ENCODE results near the gene EFCAB14. TPM values are rescaled to one million over a fixed set of nuclear protein-coding genes. Genes with fewer than 3 reads are reported as not detected.

The EFCAB14 gene
- total and polyA plus RNA-seq, 2 donors (not counting 3 experiments of a cell fraction or from before 2014, with no cell fraction given): 30.0 to 81.7 TPM

DNA sequence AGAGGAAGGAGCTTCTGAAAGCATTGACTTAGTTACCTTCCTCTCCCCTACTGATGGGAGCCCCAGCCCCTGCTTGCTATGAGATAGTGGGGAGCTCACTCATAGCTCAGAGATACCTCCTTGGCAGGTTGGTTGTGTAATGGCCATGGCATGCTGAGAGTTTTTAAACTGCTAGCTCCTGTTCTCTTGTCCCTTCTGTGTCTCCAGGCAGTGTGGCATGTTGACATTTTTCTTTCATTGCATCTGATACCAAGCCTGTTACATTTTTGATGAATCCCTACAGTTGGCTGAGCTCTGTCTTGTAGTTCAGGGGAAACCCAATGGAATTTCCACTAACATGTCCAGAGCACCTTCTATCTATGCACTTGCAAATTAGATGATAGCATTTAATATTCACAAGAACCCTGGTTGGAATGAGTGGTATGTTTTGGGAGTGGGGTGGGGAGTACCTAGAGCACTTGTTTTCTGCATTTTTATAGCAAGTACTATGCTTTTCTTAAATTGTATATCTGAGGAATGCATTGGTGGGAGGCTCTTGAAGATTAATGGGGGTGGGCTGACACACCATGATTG, 39.1 kb upstream of the EFCAB14 start:
- Histone ChIP-seq H3K79me2 (ENCODE audit: control insufficient read depth, insufficient read depth, low read length) (no peaks in the 10 kb centered on the region), H2AFZ (ENCODE audit: low read depth, low read length) (no peak overlapping the region), H3K9ac (replicated peaks; ENCODE audit: extremely low read depth, insufficient read depth, low read length) (no peak overlapping the region), H3K9me3 (replicated peaks; ENCODE audit: control insufficient read depth, insufficient read depth, low read length) (no peaks in the 10 kb centered on the region), H3K27ac (ENCODE audit: insufficient read depth, low read depth, low read length) (no peak overlapping the region), H3K27me3 (ENCODE audit: control insufficient read depth in 2 of 2, insufficient read depth in 2 of 2, low read length in 2 of 2) (peaks cover 0 to 2% of the 10 kb centered on the region in 2 experiments), H4K20me1 (replicated peaks; ENCODE audit: control insufficient read depth, extremely low read depth, insufficient read depth, low read length) (no peaks in the 10 kb centered on the region), H3K9me1 (replicated peaks; ENCODE audit: control insufficient read depth, extremely low read depth, insufficient read depth, low read length) (no peaks in the 10 kb centered on the region), H3K4me3 (replicated peaks in 1 of 3; ENCODE audit: insufficient read depth in 1 of 3, low read depth in 1 of 3, low read length in 3 of 3) (no peak overlapping the region), H3K36me3 (ENCODE audit: control insufficient read depth in 2 of 2, extremely low read depth in 1 of 2, insufficient read depth in 2 of 2, low read length in 2 of 2) (no peaks in the 10 kb centered on the region), H3K4me2 (ENCODE audit: insufficient read depth, low read length) (no peak overlapping the region), H3K4me1 (ENCODE audit: control insufficient read depth, extremely low read depth, insufficient read depth, low read length) (peaks cover 15% of the 10 kb centered on the region)
- dilution Hi-C loops (cut with MboI; ENCODE audit: extremely low pct_ligation_motif_present, low sequenced_read_pairs): no loop called here
- BruUV-seq (replicated peaks): no TSS peak
- intact Hi-C loops (cut with micrococcal nuclease): loop anchor here (10.0 kb wide), 1 partner anchor 347 kb away; no protein-coding TSS in a partner anchor
- ChIA-PET CTCF (interaction anchor here (1.2 to 1.5 kb wide), 2 partner anchors 11 kb away, joined by 3 to 6 read pairs; no protein-coding TSS in a partner anchor), POLR2A (no interaction called here)
- TF ChIP-seq, protein P1, sequence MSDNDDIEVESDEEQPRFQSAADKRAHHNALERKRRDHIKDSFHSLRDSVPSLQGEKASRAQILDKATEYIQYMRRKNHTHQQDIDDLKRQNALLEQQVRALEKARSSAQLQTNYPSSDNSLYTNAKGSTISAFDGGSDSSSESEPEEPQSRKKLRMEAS (IDR thresholded peaks at IDR 0.05; ENCODE audit: insufficient read depth, insufficient read length): no peak
- TF ChIP-seq GATA2 (IDR thresholded peaks at IDR 0.05; ENCODE audit: insufficient read depth, insufficient read length, low read depth, low read length) (no peak), JUN (IDR thresholded peaks at IDR 0.05; ENCODE audit: borderline replicate concordance, insufficient read depth, insufficient read length, low read depth) (no peak), EZH2 (IDR thresholded peaks at IDR 0.05; ENCODE audit: borderline replicate concordance, low read depth, low read length, severe bottlenecking) (no peak), FOS (IDR thresholded peaks at IDR 0.05; ENCODE audit: borderline replicate concordance, insufficient read depth, low read length) (no peak), POLR2AphosphoS5 (IDR thresholded peaks at IDR 0.05; ENCODE audit: insufficient read depth, low read depth, low read length) (no peak), MYC (IDR thresholded peaks at IDR 0.05; ENCODE audit: low read depth, low read length) (no peak), POLR2A (IDR thresholded peaks at IDR 0.05; ENCODE audit: low read depth, low read length) (no peak)
- TF ChIP-seq, protein P2, sequence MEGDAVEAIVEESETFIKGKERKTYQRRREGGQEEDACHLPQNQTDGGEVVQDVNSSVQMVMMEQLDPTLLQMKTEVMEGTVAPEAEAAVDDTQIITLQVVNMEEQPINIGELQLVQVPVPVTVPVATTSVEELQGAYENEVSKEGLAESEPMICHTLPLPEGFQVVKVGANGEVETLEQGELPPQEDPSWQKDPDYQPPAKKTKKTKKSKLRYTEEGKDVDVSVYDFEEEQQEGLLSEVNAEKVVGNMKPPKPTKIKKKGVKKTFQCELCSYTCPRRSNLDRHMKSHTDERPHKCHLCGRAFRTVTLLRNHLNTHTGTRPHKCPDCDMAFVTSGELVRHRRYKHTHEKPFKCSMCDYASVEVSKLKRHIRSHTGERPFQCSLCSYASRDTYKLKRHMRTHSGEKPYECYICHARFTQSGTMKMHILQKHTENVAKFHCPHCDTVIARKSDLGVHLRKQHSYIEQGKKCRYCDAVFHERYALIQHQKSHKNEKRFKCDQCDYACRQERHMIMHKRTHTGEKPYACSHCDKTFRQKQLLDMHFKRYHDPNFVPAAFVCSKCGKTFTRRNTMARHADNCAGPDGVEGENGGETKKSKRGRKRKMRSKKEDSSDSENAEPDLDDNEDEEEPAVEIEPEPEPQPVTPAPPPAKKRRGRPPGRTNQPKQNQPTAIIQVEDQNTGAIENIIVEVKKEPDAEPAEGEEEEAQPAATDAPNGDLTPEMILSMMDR (IDR thresholded peaks at IDR 0.05; ENCODE audit: extremely low read depth in 1 of 2, insufficient read depth in 1 of 2, low read depth in 1 of 2, low read length in 2 of 2): no peak
- FAIRE-seq: no peak
- no peak for DNase-seq (ENCODE audit: low read depth, low spot score)

Data from endothelial cell of umbilical vein (primary cell).